ENCODE data around the gene RBM33.

RBM33 gene

DNA sequence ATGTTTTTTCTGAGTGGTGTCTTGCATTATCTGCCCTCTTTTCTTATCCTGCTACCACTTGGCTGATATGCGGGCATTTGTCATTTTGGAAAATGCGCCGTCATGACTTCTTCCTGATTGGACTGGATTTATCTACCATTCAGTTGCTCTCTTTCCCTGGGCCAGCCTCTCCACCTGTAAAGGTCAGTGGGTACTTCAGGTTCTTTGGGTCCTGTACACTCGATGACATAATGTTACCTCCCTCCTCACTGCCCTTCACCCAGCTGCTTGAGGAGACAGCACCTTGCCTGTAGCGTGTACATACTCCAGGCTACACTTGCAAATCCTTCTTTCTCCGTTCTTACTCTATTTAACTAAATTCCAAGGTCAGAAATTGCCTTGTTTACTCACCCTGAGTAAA is 83.7 kb downstream of the RBM33 start:
- DNase-seq = no peak

- no peak for DNase-seq
These were observed 85.4 kb downstream of the RBM33 start for GRCh38 chr7:155729847-155730246.

- DNase-seq = no peak
These were observed 86.9 kb downstream of the RBM33 start for GRCh38 chr7:155731380-155731779.

DNA sequence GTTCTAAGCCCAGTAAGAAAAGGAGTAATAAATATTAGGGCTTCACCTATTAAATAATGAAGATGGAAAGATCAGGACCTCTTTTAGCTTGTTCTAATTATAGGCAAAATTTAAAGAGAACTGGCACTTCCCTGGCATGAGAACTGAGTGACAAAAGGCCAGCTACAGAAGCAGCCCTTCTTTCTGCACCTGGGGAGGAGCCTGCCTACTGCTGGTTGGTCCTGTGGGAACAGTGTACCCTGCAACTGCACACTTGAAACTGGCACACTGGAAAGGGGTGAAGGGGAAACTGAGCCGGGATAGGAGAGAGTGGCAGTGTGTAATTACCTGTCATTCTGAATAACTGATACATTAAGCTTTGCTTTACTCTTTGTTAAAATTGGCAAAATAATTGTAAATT is 87.4 kb downstream of the RBM33 start:
- DNase-seq = no peak

DNA sequence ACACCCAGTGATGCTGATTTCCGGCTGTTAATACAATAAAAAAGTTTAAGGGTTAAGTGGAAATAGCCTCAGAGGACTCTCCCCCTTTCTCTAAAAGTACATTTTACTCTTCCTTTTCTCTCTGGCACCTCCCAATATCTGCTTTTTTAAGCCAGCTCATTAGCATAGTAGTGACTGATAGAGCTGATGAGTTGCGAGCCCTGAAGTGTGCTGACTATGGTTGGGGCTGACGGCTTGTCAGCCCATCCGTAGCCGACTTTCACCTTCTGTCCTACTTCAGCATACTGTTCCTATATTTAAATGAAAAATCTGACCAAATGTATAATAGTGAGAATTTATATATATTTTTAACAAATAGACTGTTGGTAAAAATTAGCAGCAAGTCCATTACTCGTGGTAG is 87.8 kb downstream of the RBM33 start:
- DNase-seq = no peak

DNA sequence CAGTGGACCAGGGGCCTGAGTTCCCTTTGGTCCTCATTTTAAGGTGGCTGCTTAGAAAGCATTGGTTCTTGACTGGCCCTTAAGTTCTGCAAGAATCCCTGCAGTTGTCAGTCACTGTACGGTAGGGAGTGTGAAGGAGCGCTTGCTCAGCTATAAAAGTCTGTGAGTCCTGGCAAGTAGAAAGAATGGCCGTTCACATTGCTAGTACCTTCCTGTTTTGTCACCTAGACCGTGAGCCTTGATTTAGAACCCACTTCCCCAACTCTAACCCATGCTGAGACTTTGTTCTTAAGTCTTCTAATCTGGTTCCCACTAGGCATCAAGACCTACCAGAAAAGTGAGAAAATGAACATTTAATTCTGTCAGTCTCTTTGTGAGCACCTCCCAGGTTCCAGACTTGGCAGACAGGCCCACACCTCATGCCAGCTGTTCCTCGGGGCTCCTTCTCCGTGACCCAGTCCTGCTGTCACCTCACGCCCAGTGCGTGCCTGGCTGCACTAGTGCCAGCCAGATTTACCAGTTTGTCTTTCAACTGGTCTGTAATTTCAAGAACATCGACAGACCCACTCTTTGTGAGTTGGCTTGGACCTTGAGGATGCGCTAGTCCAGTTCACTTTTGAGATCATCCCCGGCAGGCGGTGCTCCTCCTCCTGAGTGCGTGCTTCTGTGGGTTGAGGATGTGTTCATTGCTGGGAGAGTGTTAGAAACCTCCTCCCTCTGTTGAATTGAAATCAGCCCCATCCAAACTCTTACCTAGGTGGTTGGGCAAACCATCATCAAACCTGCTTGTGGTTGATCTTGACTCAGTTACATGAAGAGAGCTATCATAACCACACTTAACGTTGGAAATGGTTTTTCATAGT is 89.4 kb downstream of the RBM33 start:
- no peak for DNase-seq

- DNase-seq = no peak
These were observed 90.0 kb downstream of the RBM33 start for GRCh38 chr7:155734445-155734809.

- DNase-seq = no peak
These were observed 91.1 kb downstream of the RBM33 start for GRCh38 chr7:155735442-155736115.

DNA sequence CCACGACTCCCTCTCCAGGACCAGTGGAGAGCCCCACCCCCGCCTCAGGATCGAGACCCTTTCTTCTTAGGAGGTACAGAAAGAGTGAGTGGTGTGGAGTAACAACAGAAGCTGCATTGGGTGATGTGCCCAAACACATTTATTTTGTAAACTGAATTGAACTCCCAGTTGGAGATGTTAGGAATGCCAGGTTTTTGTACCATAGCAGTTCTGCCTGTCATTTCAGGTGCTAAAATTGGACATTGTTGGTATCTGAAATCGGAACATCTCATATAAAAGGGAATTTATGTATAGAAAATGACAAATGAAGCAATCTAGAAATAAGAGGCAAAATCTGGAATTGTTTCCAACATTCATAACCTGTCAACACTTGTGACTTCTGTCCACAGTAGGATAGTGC is 93.1 kb downstream of the RBM33 start:
- no peak for DNase-seq

DNA sequence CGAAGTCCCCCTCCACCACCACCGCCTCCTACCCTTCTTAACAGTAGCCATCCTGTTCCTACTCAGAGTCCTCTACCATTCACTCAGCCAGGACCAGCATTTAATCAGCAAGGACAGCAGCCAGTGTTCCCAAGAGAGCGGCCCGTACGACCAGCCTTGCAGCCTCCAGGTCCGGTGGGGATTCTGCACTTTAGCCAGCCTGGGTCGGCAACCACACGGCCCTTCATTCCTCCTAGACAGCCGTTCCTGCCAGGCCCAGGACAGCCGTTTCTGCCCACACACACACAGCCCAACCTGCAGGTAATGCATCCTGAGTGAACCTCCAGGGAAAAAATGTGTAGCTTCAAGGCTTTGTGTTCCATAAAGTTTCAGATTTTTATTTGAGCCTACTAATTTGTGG is 93.6 kb downstream of the RBM33 start:
- no peak for DNase-seq

DNA sequence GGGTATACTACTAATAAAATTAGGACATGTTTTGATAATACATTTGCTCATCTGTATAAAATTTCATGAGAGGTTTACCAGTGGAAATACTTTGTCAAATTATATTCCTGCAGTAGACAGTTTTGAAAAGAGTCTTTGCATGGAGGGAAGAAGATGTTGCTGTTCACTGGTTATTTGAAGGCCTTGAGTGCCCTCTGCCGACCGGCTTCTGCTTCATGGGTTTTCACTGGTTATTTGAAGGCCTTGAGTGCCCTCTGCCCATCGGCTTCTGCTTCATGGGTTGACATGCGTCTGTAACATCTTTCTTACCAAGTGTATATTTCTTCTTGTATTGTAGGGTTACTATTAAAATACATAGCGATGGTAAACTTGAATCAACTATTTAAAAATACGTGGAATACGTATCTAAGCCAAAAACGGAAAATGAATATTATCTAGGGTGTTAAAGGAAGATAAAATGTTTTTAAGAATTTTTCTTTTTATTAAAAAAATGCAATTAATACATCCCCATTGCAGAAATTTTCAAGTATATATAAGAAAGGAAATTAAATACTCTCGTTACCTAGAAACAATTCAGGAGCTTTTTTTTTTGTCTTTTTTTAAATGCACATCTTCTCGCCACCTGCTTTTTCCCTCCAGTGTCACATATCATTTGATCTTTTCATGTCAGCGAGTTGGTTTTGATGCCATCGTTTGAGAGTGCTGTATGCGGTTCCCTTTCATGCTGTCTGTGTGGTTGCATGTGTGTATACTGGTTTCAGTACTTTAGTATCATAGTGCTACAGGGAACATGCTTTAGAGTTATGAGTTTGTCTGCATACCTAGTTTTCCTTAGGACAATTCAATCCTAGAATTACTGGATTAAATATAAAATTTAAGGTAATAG is 94.4 kb downstream of the RBM33 start:
- DNase-seq = peak; percentile 72

- DNase-seq = peak; percentile 25
These were observed 95.2 kb downstream of the RBM33 start for GRCh38 chr7:155739538-155740143.

GRCh38 chr7:155741082-155741481 is 96.6 kb downstream of the RBM33 start:
- no peak for DNase-seq

- no peak for DNase-seq
These were observed 97.3 kb downstream of the RBM33 start for GRCh38 chr7:155741805-155742204.

DNA sequence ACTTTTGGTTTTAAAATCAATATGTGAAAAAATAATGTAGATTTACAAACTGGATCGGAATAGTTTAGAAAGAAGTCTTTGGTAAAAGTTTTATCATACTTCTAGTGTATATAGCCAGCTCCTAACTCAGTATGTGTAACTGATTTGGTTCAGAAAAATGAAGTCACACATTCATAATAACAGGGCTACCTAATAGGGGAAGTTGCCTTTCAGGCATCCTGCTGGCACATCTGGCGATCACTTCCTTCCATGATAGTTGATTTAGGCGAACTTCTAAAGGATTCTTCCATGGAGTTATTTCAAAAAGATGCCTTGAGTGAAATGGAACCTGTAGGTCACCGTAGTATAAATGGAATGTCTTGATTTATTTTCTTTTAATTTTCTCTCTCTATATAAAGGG is 98.7 kb downstream of the RBM33 start:
- DNase-seq = no peak

DNA sequence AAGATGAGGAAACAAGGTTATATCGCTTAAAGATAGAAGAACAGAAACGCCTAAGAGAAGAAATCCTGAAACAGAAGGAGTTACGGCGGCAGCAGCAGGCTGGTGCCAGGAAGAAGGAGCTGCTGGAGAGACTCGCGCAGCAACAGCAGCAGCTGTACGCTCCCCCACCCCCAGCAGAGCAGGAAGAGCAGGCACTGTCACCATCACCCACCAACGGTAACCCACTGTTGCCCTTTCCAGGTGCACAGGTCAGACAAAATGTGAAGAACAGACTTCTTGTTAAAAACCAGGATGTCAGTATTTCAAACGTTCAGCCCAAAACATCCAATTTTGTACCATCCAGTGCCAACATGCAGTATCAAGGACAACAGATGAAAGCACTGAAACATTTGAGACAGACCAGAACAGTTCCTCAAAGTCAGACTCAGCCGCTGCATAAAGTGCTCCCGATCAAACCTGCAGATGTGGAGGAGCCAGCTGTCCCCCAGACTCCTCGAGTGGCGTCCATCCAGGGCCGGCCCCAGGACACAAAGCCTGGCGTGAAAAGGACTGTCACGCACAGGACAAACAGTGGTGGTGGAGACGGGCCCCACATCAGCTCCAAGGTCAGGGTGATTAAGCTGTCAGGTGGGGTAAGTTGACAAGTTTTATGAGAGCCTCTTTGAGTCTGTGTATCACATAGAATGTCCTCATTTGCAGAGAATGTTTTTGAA is 100.7 kb downstream of the RBM33 start:
- no peak for DNase-seq

DNA sequence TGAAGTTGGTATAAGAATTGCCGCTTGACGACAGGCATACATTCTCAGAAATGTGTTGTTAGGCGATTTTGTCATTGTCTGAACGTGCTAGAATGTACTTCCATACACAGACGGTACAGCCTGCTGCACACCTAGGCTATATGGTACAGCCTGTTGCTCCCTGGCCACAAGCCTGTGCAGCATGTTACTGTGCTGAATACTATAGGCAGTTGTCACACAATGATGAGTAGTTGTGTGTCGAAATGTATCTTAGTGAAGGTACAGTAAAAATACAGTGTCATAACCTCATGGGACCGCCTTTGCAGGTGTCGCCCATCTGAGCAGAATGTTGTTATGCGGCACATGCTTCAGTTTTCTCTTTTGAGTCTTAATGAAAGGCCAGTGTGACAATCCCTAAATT is 101.3 kb downstream of the RBM33 start:
- DNase-seq = no peak

- no peak for DNase-seq
These were observed 101.7 kb downstream of the RBM33 start for GRCh38 chr7:155746188-155746587.

GRCh38 chr7:155747209-155747608 is 102.7 kb downstream of the RBM33 start:
- DNase-seq = no peak

DNA sequence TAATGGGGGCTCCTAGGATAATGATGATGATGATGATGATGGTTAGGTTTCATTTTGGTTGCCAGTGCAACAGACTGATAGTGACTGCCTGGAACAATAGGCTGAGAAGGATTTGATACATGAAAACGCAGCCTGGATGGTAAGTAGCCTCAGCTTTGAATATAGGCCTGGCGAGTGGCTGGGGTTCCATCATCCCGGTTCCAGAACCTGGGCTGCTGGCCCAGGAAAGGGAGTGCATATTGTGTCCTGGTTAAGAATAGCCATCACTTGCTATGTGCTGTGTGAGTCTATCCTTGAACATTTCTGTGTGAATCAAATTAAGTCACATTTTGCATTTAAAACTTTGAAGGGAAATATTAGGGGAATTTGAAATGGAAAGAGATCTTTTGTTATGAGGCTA is 105.1 kb downstream of the RBM33 start:
- no peak for DNase-seq

DNA sequence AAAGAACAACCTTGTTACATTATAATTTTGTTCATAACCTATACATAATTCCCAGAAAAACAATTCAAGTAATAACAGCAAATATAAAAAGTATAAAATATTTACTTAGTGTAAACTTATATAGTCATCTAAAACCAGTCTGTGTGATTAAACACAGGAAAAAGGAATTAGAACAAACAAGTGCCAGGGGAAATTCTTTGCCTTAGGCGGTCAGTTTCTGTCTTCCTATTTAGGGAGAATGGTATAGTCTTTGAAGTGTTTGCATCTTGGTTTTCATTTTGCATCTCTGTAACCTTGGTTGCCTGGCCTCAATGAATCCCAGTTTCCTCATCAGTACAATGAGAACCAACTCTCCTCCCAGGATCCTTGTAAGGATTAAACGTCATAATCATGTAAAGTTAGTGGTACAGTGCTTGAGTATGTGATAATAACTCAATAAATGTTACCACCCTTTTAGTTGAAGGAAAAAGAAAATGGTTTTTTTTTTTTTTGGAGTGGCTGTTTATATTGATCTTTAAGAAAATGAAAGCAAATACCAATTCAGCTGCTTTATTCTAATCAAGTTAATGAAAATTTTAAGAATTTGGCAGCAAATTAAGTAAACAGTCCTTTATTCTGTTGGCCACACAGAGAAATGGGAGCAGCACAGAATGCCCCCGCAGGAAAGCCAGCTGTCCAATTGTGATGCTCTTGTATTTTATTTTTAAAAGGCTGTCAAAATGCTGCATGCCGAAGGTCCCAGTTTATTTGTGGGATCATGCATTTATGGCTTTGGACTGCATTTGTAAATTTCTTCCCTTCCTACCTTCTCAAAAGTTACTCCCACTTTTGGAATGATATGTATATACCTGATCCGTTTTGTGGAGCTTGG is 106.0 kb downstream of the RBM33 start:
- DNase-seq = no peak
